ENCODE results near the gene SIRT4. TPM values are rescaled to one million over a fixed set of nuclear protein-coding genes. Genes with fewer than 3 reads are reported as not detected.
A peak's percentile ranks its signal among the peaks of the same experiment; 100 is the strongest.
"Not testable (repeated sequence)": the region's sequence is repeated elsewhere in the genome, so short reads cannot be mapped to it uniquely, and the experiment has no call there.

Gene SIRT4
- total RNA-seq, 2 experiments from 2014 or later: 1.7 to 2.6 TPM

DNA sequence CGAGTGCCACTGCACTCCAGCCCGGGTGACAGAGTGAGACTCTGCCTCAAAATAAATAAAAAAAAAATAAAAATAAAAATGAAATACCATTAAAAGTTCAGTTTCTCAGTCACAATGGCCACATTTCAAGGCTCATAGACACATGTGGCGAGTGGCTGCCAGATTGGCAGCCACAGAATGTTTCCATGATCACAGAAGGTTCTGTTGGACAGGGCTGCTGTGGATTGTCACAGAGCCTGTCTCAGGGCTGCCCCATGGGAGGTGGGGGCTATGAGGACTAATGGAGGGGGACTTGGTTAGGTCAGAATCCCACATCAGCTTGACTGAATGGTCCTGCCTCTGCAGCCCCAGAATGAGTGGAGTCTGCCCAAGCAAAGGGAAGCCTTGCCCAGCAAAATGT is 29.3 kb downstream of the SIRT4 start:
- DNase-seq: no peak
- H3K9me3 Mint-ChIP-seq: peaks cover 5% of the 10 kb centered on the region
- no peak for ATAC-seq (ENCODE audit: low read depth)
- POLR2A ChIA-PET: no interaction called here
- H3K4me1 Mint-ChIP-seq: no peaks in the 10 kb centered on the region
- H3K27me3 Mint-ChIP-seq: peaks cover 8% of the 10 kb centered on the region
- no peak overlapping the region for H3K4me3 Mint-ChIP-seq
- no peaks in the 10 kb centered on the region for H3K36me3 Mint-ChIP-seq
- no peak overlapping the region for H3K27ac Mint-ChIP-seq

DNA sequence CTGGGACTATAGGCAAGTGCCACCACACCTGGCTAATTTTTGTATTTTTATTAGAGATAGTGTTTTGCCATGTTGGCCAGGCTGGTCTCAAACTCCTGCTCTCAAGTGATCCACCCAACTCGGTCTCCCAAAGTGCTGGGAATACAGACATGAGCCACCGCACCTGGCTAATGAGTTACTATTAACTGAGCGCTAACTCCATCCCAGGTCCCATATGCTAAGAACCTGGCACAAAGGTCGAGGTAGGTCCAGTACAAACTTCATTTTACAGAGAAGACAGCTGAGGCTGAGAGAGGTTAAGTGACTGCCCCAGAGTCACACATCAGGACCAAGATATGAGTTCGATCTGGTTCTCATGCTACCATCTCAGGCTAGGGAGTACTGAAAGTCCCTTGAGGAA is 29.9 kb downstream of the SIRT4 start:
- ATAC-seq (ENCODE audit: low read depth): no peak
- DNase-seq: no peak
- H3K27me3 Mint-ChIP-seq: peaks cover 8% of the 10 kb centered on the region
- H3K9me3 Mint-ChIP-seq: peaks cover 9% of the 10 kb centered on the region
- H3K4me1 Mint-ChIP-seq: no peaks in the 10 kb centered on the region
- POLR2A ChIA-PET: no interaction called here
- H3K27ac Mint-ChIP-seq: no peak overlapping the region
- H3K4me3 Mint-ChIP-seq: no peak overlapping the region
- H3K36me3 Mint-ChIP-seq: no peaks in the 10 kb centered on the region

GRCh38 chr12:120332523-120332922 is 30.4 kb downstream of the SIRT4 start:
- Mint-ChIP-seq H3K36me3 (no peaks in the 10 kb centered on the region), H3K27ac (no peak overlapping the region), H3K4me3 (no peak overlapping the region), H3K4me1 (no peaks in the 10 kb centered on the region), H3K9me3 (peaks cover 12% of the 10 kb centered on the region), H3K27me3 (peaks cover 8% of the 10 kb centered on the region)
- DNase-seq: no peak
- no peak for ATAC-seq (ENCODE audit: low read depth)
- POLR2A ChIA-PET: interaction anchor here (0.6 to 0.7 kb wide), 3 partner anchors 38 to 553 kb away, joined by 4 to 5 read pairs (median 4); no protein-coding TSS in a partner anchor

DNA sequence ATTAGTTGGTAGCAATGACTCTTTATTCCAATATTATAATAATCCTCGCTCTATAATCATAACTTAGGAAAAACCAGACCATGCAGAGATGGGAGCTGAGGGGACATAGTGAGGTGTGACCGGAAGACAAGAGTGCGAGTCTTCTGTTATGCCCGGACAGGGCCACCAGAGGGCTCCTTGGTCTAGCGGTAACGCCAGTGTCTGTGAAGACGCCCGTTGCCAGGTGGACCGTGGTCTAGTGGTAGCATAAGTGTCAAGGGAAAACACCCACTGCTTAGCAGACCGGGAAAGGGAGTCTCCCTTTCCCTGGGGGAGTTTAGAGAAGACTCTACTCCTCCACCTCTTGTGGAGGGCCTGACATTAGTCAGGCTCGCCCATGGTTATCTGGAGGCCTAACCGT is 33.3 kb downstream of the SIRT4 start:
- peaks cover 16% of the 10 kb centered on the region for H3K27me3 Mint-ChIP-seq
- POLR2A ChIA-PET: interaction anchor here (0.9 kb wide), 1 partner anchor 102 kb away, joined by 5 read pairs; the partner anchor contains the start of gene COX6A1
- not testable (repeated sequence) for ATAC-seq (ENCODE audit: low read depth); H3K4me3 Mint-ChIP-seq; H3K36me3 Mint-ChIP-seq; H3K4me1 Mint-ChIP-seq; H3K27ac Mint-ChIP-seq; DNase-seq
- H3K9me3 Mint-ChIP-seq: peaks cover 21% of the 10 kb centered on the region

DNA sequence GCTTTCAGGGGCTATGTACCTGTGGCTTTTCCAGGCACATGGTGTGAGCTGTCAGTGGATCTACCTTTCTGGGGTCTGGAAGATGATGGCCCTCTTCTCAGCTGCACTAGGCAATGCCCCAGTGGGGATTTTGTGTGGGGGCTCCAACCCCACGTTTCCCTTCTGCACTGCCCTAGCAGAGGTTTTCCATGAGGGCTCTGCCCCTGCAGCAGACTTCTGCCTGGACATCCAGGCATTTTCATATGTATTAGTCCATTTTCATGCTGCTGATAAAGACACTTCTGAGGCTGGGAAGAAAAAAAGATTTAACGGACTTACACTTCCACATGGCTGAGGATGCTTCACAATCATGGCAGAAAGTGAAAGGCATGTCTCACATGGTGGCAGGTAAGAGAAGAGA is 34.3 kb downstream of the SIRT4 start:
- DNase-seq; ATAC-seq (ENCODE audit: low read depth); POLR2A ChIA-PET; H3K4me1 Mint-ChIP-seq; H3K27ac Mint-ChIP-seq; H3K36me3 Mint-ChIP-seq; H3K4me3 Mint-ChIP-seq: not testable (repeated sequence)
- H3K27me3 Mint-ChIP-seq: peaks cover 16% of the 10 kb centered on the region
- H3K9me3 Mint-ChIP-seq: peaks cover 21% of the 10 kb centered on the region

- Mint-ChIP-seq H3K4me1 (no peaks in the 10 kb centered on the region), H3K4me3 (no peak overlapping the region), H3K36me3 (no peaks in the 10 kb centered on the region), H3K27me3 (peaks cover 14% of the 10 kb centered on the region), H3K9me3 (peaks cover 21% of the 10 kb centered on the region), H3K27ac (no peak overlapping the region)
- POLR2A ChIA-PET: no interaction called here
- ATAC-seq (ENCODE audit: low read depth) (no peak), DNase-seq (no peak)
Observed at GRCh38 chr12:120337730-120338129, 35.6 kb downstream of the SIRT4 start.

- H3K4me3 Mint-ChIP-seq: no peak overlapping the region
- H3K4me1 Mint-ChIP-seq: no peaks in the 10 kb centered on the region
- H3K27me3 Mint-ChIP-seq: peaks cover 11% of the 10 kb centered on the region
- POLR2A ChIA-PET: no interaction called here
- peak overlapping the region; percentile 68 for H3K27ac Mint-ChIP-seq
- ATAC-seq (ENCODE audit: low read depth): no peak
- H3K36me3 Mint-ChIP-seq: no peaks in the 10 kb centered on the region
- H3K9me3 Mint-ChIP-seq: peaks cover 21% of the 10 kb centered on the region
- DNase-seq: no peak
Observed at GRCh38 chr12:120339256-120339655, 37.1 kb downstream of the SIRT4 start.

GRCh38 chr12:120342175-120343038 is 40.3 kb downstream of the SIRT4 start:
- no peaks in the 10 kb centered on the region for H3K4me1 Mint-ChIP-seq

DNA sequence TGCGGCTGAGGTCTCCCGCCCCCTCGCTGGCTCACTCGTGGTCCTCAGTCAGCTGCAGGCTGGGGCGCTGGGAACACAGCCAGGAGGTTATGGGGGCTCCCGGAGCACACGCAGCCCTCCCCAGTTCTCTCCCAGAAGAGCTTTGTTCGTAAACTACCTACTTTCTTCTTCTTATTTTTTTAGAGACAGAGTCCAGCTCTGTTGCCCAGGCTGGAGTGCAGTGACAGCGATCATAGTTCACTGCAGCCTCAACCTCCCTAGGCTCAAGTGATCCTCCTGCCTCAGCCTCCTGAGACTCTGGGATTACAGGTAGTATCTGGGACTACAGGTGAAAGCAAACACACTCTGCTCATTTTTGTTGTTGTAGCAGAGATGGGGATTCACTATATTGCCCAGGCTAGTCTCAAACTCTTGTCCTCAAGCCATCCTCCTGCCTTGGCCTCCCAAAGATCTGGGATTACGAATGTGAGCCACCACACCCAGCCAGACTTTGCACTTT is 41.0 kb downstream of the SIRT4 start:
- H3K9me3 Mint-ChIP-seq: peaks cover 3% of the 10 kb centered on the region
- POLR2A ChIA-PET: no interaction called here
- H3K4me3 Mint-ChIP-seq: no peak overlapping the region
- no peak for DNase-seq
- H3K4me1 Mint-ChIP-seq: no peaks in the 10 kb centered on the region
- H3K27me3 Mint-ChIP-seq: peaks cover 3% of the 10 kb centered on the region
- no peaks in the 10 kb centered on the region for H3K36me3 Mint-ChIP-seq
- ATAC-seq (ENCODE audit: low read depth): no peak
- no peak overlapping the region for H3K27ac Mint-ChIP-seq

More at GRCh38 chr12:120342175-120343038, 40.3 kb downstream of the SIRT4 start:
- no peak overlapping the region for H3K27ac Mint-ChIP-seq
- ATAC-seq (ENCODE audit: low read depth) (no peak), DNase-seq (no peak)
- no peak overlapping the region for H3K4me3 Mint-ChIP-seq
- peaks cover 9% of the 10 kb centered on the region for H3K27me3 Mint-ChIP-seq
- POLR2A ChIA-PET: interaction anchor here (0.5 kb wide), 1 partner anchor 78 kb away, joined by 7 read pairs; no protein-coding TSS in a partner anchor
- no peaks in the 10 kb centered on the region for H3K36me3 Mint-ChIP-seq
- peaks cover 10% of the 10 kb centered on the region for H3K9me3 Mint-ChIP-seq

DNA sequence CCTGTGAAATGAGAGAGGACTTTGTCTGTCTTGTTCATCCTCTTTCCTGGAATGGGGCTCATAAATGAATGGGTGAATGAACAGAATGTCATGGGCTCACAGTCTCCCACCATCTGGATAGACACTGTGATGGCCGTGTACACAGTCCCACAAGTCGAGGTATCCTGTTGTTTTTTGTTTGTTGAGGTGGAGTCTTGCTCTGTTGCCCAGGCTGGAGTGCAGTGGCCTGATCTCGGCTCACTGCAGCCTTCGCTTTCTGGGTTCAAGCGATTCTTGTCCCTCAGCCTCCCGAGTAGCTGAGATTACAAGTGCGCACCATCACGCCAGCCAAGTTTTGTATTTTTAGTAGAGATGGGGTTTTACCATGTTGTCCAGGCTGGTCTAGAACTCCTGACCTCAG is 41.6 kb downstream of the SIRT4 start:
- Mint-ChIP-seq H3K36me3 (no peaks in the 10 kb centered on the region), H3K27me3 (peaks cover 1% of the 10 kb centered on the region), H3K4me3 (no peak overlapping the region), H3K4me1 (no peaks in the 10 kb centered on the region), H3K9me3 (peaks cover under 1% of the 10 kb centered on the region), H3K27ac (no peak overlapping the region)
- DNase-seq (no peak), ATAC-seq (ENCODE audit: low read depth) (no peak)
- POLR2A ChIA-PET: no interaction called here

- no peak overlapping the region for H3K4me3 Mint-ChIP-seq
- no peak overlapping the region for H3K27ac Mint-ChIP-seq
- H3K36me3 Mint-ChIP-seq: no peaks in the 10 kb centered on the region
- DNase-seq (no peak), ATAC-seq (ENCODE audit: low read depth) (no peak)
- no peaks in the 10 kb centered on the region for H3K4me1 Mint-ChIP-seq
- POLR2A ChIA-PET: no interaction called here
- no peaks in the 10 kb centered on the region for H3K9me3 Mint-ChIP-seq
- peaks cover 9% of the 10 kb centered on the region for H3K27me3 Mint-ChIP-seq
Observed at GRCh38 chr12:120346031-120346430, 43.9 kb downstream of the SIRT4 start.

DNA sequence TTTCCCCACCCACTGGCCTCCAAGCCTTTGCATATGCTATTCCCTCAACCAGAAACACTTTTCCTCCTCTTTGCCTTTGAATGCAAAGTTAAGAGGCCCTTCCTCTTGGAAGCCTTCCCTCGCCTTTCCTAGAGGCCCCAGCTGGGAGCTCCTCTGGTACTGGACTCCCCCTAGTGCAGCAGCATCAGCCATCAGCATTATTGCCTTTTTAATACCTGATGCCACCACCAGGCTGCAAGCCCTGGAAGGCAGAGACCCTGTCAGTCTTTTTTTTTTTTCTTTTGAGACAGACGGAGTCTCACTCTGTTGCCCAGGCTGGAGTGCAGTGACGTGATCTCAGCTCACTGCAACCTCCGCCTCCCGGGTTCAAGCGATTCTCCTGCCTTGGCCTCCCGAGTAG is 44.6 kb downstream of the SIRT4 start:
- no peak overlapping the region for H3K4me3 Mint-ChIP-seq
- H3K36me3 Mint-ChIP-seq: no peaks in the 10 kb centered on the region
- DNase-seq: no peak
- H3K9me3 Mint-ChIP-seq: no peaks in the 10 kb centered on the region
- peaks cover 9% of the 10 kb centered on the region for H3K27me3 Mint-ChIP-seq
- no peak overlapping the region for H3K27ac Mint-ChIP-seq
- ATAC-seq (ENCODE audit: low read depth): no peak
- no peaks in the 10 kb centered on the region for H3K4me1 Mint-ChIP-seq
- POLR2A ChIA-PET: no interaction called here

DNA sequence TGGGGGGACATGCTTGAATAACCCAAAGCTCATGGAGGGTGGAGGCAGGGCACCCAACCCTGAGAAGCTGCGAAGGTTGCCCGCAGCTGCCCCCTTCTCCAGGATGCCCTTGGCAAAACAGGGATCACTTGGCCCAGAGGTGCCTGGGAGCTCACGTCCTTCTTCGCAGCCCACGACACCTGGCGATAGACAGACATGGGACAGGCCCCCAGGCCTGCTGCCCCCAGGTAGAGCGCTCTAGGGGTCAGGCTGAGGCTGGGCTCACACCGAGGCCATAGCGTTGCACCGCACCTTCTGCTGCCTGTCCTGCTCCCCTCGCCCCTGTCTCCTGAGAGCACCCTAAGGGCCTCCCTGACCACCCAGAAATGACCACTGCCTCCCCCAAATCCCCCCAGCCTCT is 45.6 kb downstream of the SIRT4 start:
- Mint-ChIP-seq H3K9me3 (no peaks in the 10 kb centered on the region), H3K4me3 (no peak overlapping the region), H3K27ac (no peak overlapping the region), H3K36me3 (no peaks in the 10 kb centered on the region), H3K27me3 (peaks cover 9% of the 10 kb centered on the region), H3K4me1 (no peaks in the 10 kb centered on the region)
- POLR2A ChIA-PET: no interaction called here
- ATAC-seq (ENCODE audit: low read depth): no peak
- no peak for DNase-seq

All from activated naive CD8-positive, alpha-beta T cell treated with anti-CD3 and anti-CD28 coated beads, Interleukin-2, amount 10 ng/mL, durations not matched to agents 7 days and 5 days (primary cell).